IMR-90 (cell line): Measurements from ENCODE around the gene SEMA3C. TPM values are rescaled to one million over a fixed set of nuclear protein-coding genes. Genes with fewer than 3 reads are reported as not detected.

Source experiments
- ATAC-seq: fragments of 200-7000 bp; cut with Tn5 transposase; 2 replicates; pipeline ENCODE4 v1.9.1; 2020; ENCODE audit warnings: low read depth, mild to moderate bottlenecking, moderate library complexity
- BruUV-seq: library from RNA; stranded (reverse); fragments of 400-500 nt; replicated peaks from 2 replicates; lab custom pipeline; 2021; lab: Mats Ljungman, UMichigan
- CTCF ChIA-PET: fragments of 300-600 bp; formaldehyde crosslinking; extraction: SDS; loops from one replicate; lab custom pipeline; 2021; ENCODE audit warnings: antibody characterized with exemption; lab: Yijun Ruan, JAX
- POLR2A ChIA-PET: fragments of 300-600 bp; sonication (Branson Sonifier 250); formaldehyde crosslinking; loops from one replicate; lab custom pipeline; 2022; ENCODE audit warnings: antibody characterized with exemption; ENCODE audit not compliant: unreplicated experiment; lab: Charles Lee
- DNase-seq: peaks from one replicate; pipeline ENCODE4 v3.0.0; 2013
- H2AFZ ChIP-seq: replicated peaks from 2 replicates; pipeline ENCODE3; 2013; ENCODE audit warnings: low read length, mild to moderate bottlenecking; ENCODE audit not compliant: poor library complexity
- H2AK5ac ChIP-seq: 2 replicates; pipeline ENCODE4 v1.6.1; 2013; ENCODE audit warnings: low read depth, low read length, inconsistent platforms
- H2AK9ac ChIP-seq: replicated peaks from 2 replicates; pipeline ENCODE3; 2013; ENCODE audit warnings: mild to moderate bottlenecking, low read depth, low read length, moderate library complexity; ENCODE audit not compliant: poor library complexity
- H2BK120ac ChIP-seq: 2 replicates; pipeline ENCODE4 v1.6.1; 2013; ENCODE audit warnings: low read depth, low read length, inconsistent platforms
- H2BK15ac ChIP-seq: 3 replicates; pipeline ENCODE4 v1.6.1; 2013; ENCODE audit warnings: low read depth, low read length, inconsistent platforms
- H2BK20ac ChIP-seq: 2 replicates; pipeline ENCODE4 v1.6.1; 2013; ENCODE audit warnings: low read depth, mild to moderate bottlenecking, inconsistent platforms, low read length, moderate library complexity
- H2BK5ac ChIP-seq: 2 replicates; pipeline ENCODE4 v1.6.1; 2013; ENCODE audit warnings: mild to moderate bottlenecking, low read depth, low read length, inconsistent platforms; ENCODE audit not compliant: poor library complexity, severe bottlenecking
- H3K14ac ChIP-seq: replicated peaks from 2 replicates; pipeline ENCODE4 v1.6.1; 2013; ENCODE audit warnings: low read depth, low read length, inconsistent platforms
- H3K18ac ChIP-seq: 2 replicates; pipeline ENCODE4 v1.6.1; 2013; ENCODE audit warnings: low read depth, low read length, control low read depth
- H3K23ac ChIP-seq: 2 replicates; pipeline ENCODE4 v1.6.1; 2013; ENCODE audit warnings: low read depth, low read length, inconsistent platforms
- H3K27ac ChIP-seq: 2 replicates; pipeline ENCODE4 v1.5.1; 2013; ENCODE audit warnings: mild to moderate bottlenecking, control low read depth, low read length; ENCODE audit not compliant: insufficient read depth
- H3K27me3 ChIP-seq: 2 replicates; pipeline ENCODE4 v1.6.1; 2013; ENCODE audit warnings: low read length; ENCODE audit not compliant: control insufficient read depth, insufficient read depth
- H3K36me3 ChIP-seq: 2 replicates; pipeline ENCODE4 v1.6.1; 2013; ENCODE audit warnings: low read length, mixed read lengths; ENCODE audit not compliant: control insufficient read depth, insufficient read depth
- H3K4ac ChIP-seq: 2 replicates; pipeline ENCODE4 v1.6.1; 2013; ENCODE audit warnings: low read depth, low read length, inconsistent platforms
- H3K4me1 ChIP-seq: 2 replicates; pipeline ENCODE4 v1.6.1; 2013; ENCODE audit warnings: low read length, mixed read lengths; ENCODE audit not compliant: control insufficient read depth, insufficient read depth
- H3K4me2 ChIP-seq: 2 replicates; pipeline ENCODE4 v1.6.1; 2013; ENCODE audit warnings: low read depth, mild to moderate bottlenecking, control low read depth, low read length, moderate library complexity
- H3K4me3 ChIP-seq: 2 replicates; pipeline ENCODE4 v1.5.1; 2013; ENCODE audit warnings: low read depth, mild to moderate bottlenecking, control low read depth, low read length, moderate library complexity; ENCODE audit not compliant: insufficient read depth
- H3K56ac ChIP-seq: 2 replicates; pipeline ENCODE4 v1.6.1; 2013; ENCODE audit warnings: low read length, inconsistent platforms; ENCODE audit not compliant: insufficient read depth; ENCODE audit errors: extremely low read depth
- H3K79me1 ChIP-seq, 2 experiments: 2 replicates each; pipeline ENCODE4 v1.6.1; 2013; ENCODE audit warnings: low read length in 2 of 2, inconsistent platforms in 1 of 2, low read depth in 1 of 2
- H3K9ac ChIP-seq: 2 replicates; pipeline ENCODE4 v1.6.1; 2013; ENCODE audit warnings: low read depth, low read length, control low read depth
- H3K9me1 ChIP-seq: 2 replicates; pipeline ENCODE4 v1.6.1; 2013; ENCODE audit warnings: low read length, inconsistent platforms; ENCODE audit not compliant: insufficient read depth
- H3K9me3 ChIP-seq: 2 replicates; pipeline ENCODE4 v1.6.1; 2013; ENCODE audit warnings: low read length; ENCODE audit not compliant: control insufficient read depth, insufficient read depth
- H4K20me1 ChIP-seq: 2 replicates; pipeline ENCODE4 v1.6.1; 2013; ENCODE audit warnings: low read length, inconsistent platforms; ENCODE audit not compliant: insufficient read depth
- H4K5ac ChIP-seq: 2 replicates; pipeline ENCODE4 v1.6.1; 2013; ENCODE audit warnings: mild to moderate bottlenecking, low read depth, low read length, control low read depth
- H4K8ac ChIP-seq, 2 experiments: 2 replicates each; pipeline ENCODE4 v1.6.1; 2013; ENCODE audit warnings: low read depth in 2 of 2, low read length in 2 of 2, control low read depth in 1 of 2, inconsistent platforms in 1 of 2
- H4K91ac ChIP-seq: 2 replicates; pipeline ENCODE4 v1.6.1; 2013; ENCODE audit warnings: low read depth, low read length, inconsistent platforms; ENCODE audit not compliant: insufficient read depth
- CEBPB ChIP-seq: IDR thresholded peaks from 2 replicates; pipeline ENCODE4 v1.6.1; 2012; ENCODE audit warnings: low read depth, low read length, improper control_type of control experiment
- SMC3 ChIP-seq: fragments of 150-350 bp; IDR thresholded peaks from 2 replicates; pipeline ENCODE4 v1.6.1; 2016; ENCODE audit warnings: low read depth, mild to moderate bottlenecking, antibody characterized with exemption, low read length, moderate library complexity
- WGBS, 2 experiments: methylation state at CpG; one replicate each; pipeline versions ENCODE4 v1.1.5 to v1.1.7; 2013; ENCODE audit warnings: missing lambda C conversion rate in 2 of 2; ENCODE audit not compliant: insufficient read length in 1 of 2; ENCODE audit errors: extremely low coverage in 2 of 2; 5-methylcytosine and 5-hydroxymethylcytosine counted together
- dilution Hi-C: fragments of 300-500 bp; cut with HindIII; formaldehyde crosslinking; loops from one replicate; pipeline ENCODE4 v1.14.3; 2018; ENCODE audit warnings: low sequenced_read_pairs; ENCODE audit not compliant: unreplicated experiment
- in situ Hi-C: fragments of 300-500 bp; cut with MboI; formaldehyde crosslinking; loops from 3 replicates; pipeline ENCODE4 v1.14.3; 2019; ENCODE audit warnings: low sequenced_read_pairs, inconsistent platforms, mixed read lengths
- intact Hi-C: fragments of 100-400 bp; cut with micrococcal nuclease; formaldehyde crosslinking; loops from 2 replicates; pipeline ENCODE4 v1.10.0; 2022
- polyA plus RNA-seq, 3 experiments: library from polyadenylated mRNA; depleted of rRNA; stranded (reverse); fragments of >200 nt; gene quantifications; 2 replicates each; pipeline ENCODE4 v1.2.3, GENCODE V29; 2012; ENCODE audit warnings: low replicate concordance in 1 of 3
- total RNA-seq: library from RNA; depleted of rRNA; stranded (reverse); fragments of >200 nt; gene quantifications from 2 replicates; pipeline ENCODE4 v1.2.3, GENCODE V29; 2012

SEMA3C gene
- total and polyA plus RNA-seq, 2 of the 4 experiments (the other 2 are of a cell fraction): 21.2 to 97.1 TPM

GRCh38 chr7:80891259-80891544, 27.6 kb downstream of the SEMA3C start:
- H4K20me1 ChIP-seq: no peaks in the 10 kb centered on the region
- TF ChIP-seq CEBPB (no peak), SMC3 (no peak)
- no peaks in the 10 kb centered on the region for H3K27me3 ChIP-seq
- peaks cover 4 to 19% of the 10 kb centered on the region in 2 experiments; a peak in 3 of 4 replicates for H3K79me1 ChIP-seq
- intact Hi-C loops (loop anchor here (5.0 kb wide), 1 partner anchor 49 kb away; no protein-coding TSS in a partner anchor), in situ Hi-C loops (no loop called here), dilution Hi-C loops (no loop called here)
- H2BK15ac ChIP-seq: no peak overlapping the region
- WGBS, 2 experiments: no CpG with 5 or more reads among the region's 3 CpGs
- no peak overlapping the region for H2BK5ac ChIP-seq
- H3K4me2 ChIP-seq: peak overlapping the region; percentile 42; the same call in 1 of the 2 replicates
- H3K4me3 ChIP-seq: no peak overlapping the region
- no TSS peak for BruUV-seq
- no peak overlapping the region for H3K23ac ChIP-seq
- no peak overlapping the region for H2BK120ac ChIP-seq
- no peak overlapping the region for H3K27ac ChIP-seq
- ChIA-PET CTCF (no interaction called here), POLR2A (no interaction called here)
- no peak overlapping the region for H2BK20ac ChIP-seq
- peak overlapping the region; percentile 55; the same call in 1 of the 2 replicates for H3K14ac ChIP-seq
- peak overlapping the region; percentile 47; the same call in 1 of the 2 replicates for H4K5ac ChIP-seq
- peaks cover 5% of the 10 kb centered on the region; the same call in 1 of the 2 replicates for H3K4me1 ChIP-seq
- H4K91ac ChIP-seq: no peak overlapping the region
- no peaks in the 10 kb centered on the region for H3K9me3 ChIP-seq
- H3K9ac ChIP-seq: no peak overlapping the region
- no peak overlapping the region for H2AFZ ChIP-seq
- H3K18ac ChIP-seq: peak overlapping the region; percentile 68; the same call in 1 of the 2 replicates
- peaks cover 2% of the 10 kb centered on the region; the same call in 1 of the 2 replicates for H3K36me3 ChIP-seq
- DNase-seq: no peak
- no peak for ATAC-seq
- peak overlapping the region; percentile 11; the same call in 1 of the 2 replicates for H2AK5ac ChIP-seq
- 0 out of 2 replicates have a peak, but pooled peaks cover 3% of the 10 kb centered on the region for H3K9me1 ChIP-seq
- H3K56ac ChIP-seq: no peak overlapping the region
- no peak overlapping the region for H2AK9ac ChIP-seq
- peak overlapping the region; percentile 22; the same call in 1 of the 2 replicates for H3K4ac ChIP-seq
- H4K8ac ChIP-seq: peak overlapping the region in 1 of 2 experiments; percentile 22; a peak in 2 of 4 replicates
